ENCODE results near the gene MBOAT1.

MBOAT1 gene

GRCh38 chr6:20110478-20110877 lies 101.8 kb downstream of the MBOAT1 start:
- Histone ChIP-seq H3K36me3 (ENCODE audit: insufficient read depth, low read length) (no peaks in the 10 kb centered on the region), H3K4me2 (ENCODE audit: low read length) (no peak overlapping the region), H3K27me3 (ENCODE audit: control insufficient read depth, insufficient read depth, low read length) (no peaks in the 10 kb centered on the region), H3K9ac (ENCODE audit: low read depth, low read length) (no peak overlapping the region), H3K9me3 (replicated peaks; ENCODE audit: low read length) (no peaks in the 10 kb centered on the region), H3K4me1 (ENCODE audit: control insufficient read depth, insufficient read depth, low read length) (no peaks in the 10 kb centered on the region), H3K4me3 (ENCODE audit: low read length) (no peak overlapping the region)

- Histone ChIP-seq H3K4me1 (ENCODE audit: control insufficient read depth, insufficient read depth, low read length) (no peaks in the 10 kb centered on the region), H3K4me2 (ENCODE audit: low read length) (no peak overlapping the region), H3K9me3 (replicated peaks; ENCODE audit: low read length) (no peaks in the 10 kb centered on the region), H3K36me3 (ENCODE audit: insufficient read depth, low read length) (no peaks in the 10 kb centered on the region), H3K4me3 (ENCODE audit: low read length) (no peak overlapping the region), H3K27me3 (ENCODE audit: control insufficient read depth, insufficient read depth, low read length) (no peaks in the 10 kb centered on the region), H3K9ac (ENCODE audit: low read depth, low read length) (no peak overlapping the region)
Measured at GRCh38 chr6:20109526-20109925, 102.7 kb downstream of the MBOAT1 start.

- no peaks in the 10 kb centered on the region for H3K36me3 ChIP-seq (ENCODE audit: insufficient read depth, low read length)
- no peaks in the 10 kb centered on the region for H3K9me3 ChIP-seq (replicated peaks; ENCODE audit: low read length)
- no peaks in the 10 kb centered on the region for H3K27me3 ChIP-seq (ENCODE audit: control insufficient read depth, insufficient read depth, low read length)
- no peaks in the 10 kb centered on the region for H3K4me1 ChIP-seq (ENCODE audit: control insufficient read depth, insufficient read depth, low read length)
- H3K9ac ChIP-seq (ENCODE audit: low read depth, low read length): no peak overlapping the region
- H3K4me3 ChIP-seq (ENCODE audit: low read length): no peak overlapping the region
- H3K4me2 ChIP-seq (ENCODE audit: low read length): no peak overlapping the region
Measured at GRCh38 chr6:20105838-20106237, 106.4 kb downstream of the MBOAT1 start.

- no peak overlapping the region for H3K9ac ChIP-seq (ENCODE audit: low read depth, low read length)
- H3K4me1 ChIP-seq (ENCODE audit: control insufficient read depth, insufficient read depth, low read length): no peaks in the 10 kb centered on the region
- no peaks in the 10 kb centered on the region for H3K36me3 ChIP-seq (ENCODE audit: insufficient read depth, low read length)
- H3K9me3 ChIP-seq (replicated peaks; ENCODE audit: low read length): no peaks in the 10 kb centered on the region
- no peaks in the 10 kb centered on the region for H3K27me3 ChIP-seq (ENCODE audit: control insufficient read depth, insufficient read depth, low read length)
- H3K4me2 ChIP-seq (ENCODE audit: low read length): no peak overlapping the region
- H3K4me3 ChIP-seq (ENCODE audit: low read length): no peak overlapping the region
Measured at GRCh38 chr6:20104696-20105095, 107.6 kb downstream of the MBOAT1 start.

GRCh38 chr6:20102397-20103073 lies 109.7 kb downstream of the MBOAT1 start:
- no peaks in the 10 kb centered on the region for H3K27me3 ChIP-seq (ENCODE audit: control insufficient read depth, insufficient read depth, low read length)
- H3K4me1 ChIP-seq (ENCODE audit: control insufficient read depth, insufficient read depth, low read length): no peaks in the 10 kb centered on the region
- H3K36me3 ChIP-seq (ENCODE audit: insufficient read depth, low read length): no peaks in the 10 kb centered on the region
- no peak overlapping the region for H3K4me3 ChIP-seq (ENCODE audit: low read length)
- no peak overlapping the region for H3K9ac ChIP-seq (ENCODE audit: low read depth, low read length)
- no peak overlapping the region for H3K4me2 ChIP-seq (ENCODE audit: low read length)
- no peaks in the 10 kb centered on the region for H3K9me3 ChIP-seq (replicated peaks; ENCODE audit: low read length)

- H3K9ac ChIP-seq (ENCODE audit: low read depth, low read length): no peak overlapping the region
- no peaks in the 10 kb centered on the region for H3K27me3 ChIP-seq (ENCODE audit: control insufficient read depth, insufficient read depth, low read length)
- no peak overlapping the region for H3K4me3 ChIP-seq (ENCODE audit: low read length)
- H3K4me1 ChIP-seq (ENCODE audit: control insufficient read depth, insufficient read depth, low read length): no peaks in the 10 kb centered on the region
- no peak overlapping the region for H3K4me2 ChIP-seq (ENCODE audit: low read length)
- H3K9me3 ChIP-seq (replicated peaks; ENCODE audit: low read length): no peaks in the 10 kb centered on the region
- no peaks in the 10 kb centered on the region for H3K36me3 ChIP-seq (ENCODE audit: insufficient read depth, low read length)
Measured at GRCh38 chr6:20099156-20099555, 113.1 kb downstream of the MBOAT1 start.

GRCh38 chr6:20098267-20098876 lies 113.9 kb downstream of the MBOAT1 start:
- Histone ChIP-seq H3K4me2 (ENCODE audit: low read length) (no peak overlapping the region), H3K9ac (ENCODE audit: low read depth, low read length) (no peak overlapping the region)

GRCh38 chr6:20096536-20096935 lies 115.7 kb downstream of the MBOAT1 start:
- no peaks in the 10 kb centered on the region for H3K27me3 ChIP-seq (ENCODE audit: control insufficient read depth, insufficient read depth, low read length)
- H3K4me2 ChIP-seq (ENCODE audit: low read length): no peak overlapping the region
- H3K36me3 ChIP-seq (ENCODE audit: insufficient read depth, low read length): no peaks in the 10 kb centered on the region
- no peaks in the 10 kb centered on the region for H3K9me3 ChIP-seq (replicated peaks; ENCODE audit: low read length)
- no peaks in the 10 kb centered on the region for H3K4me1 ChIP-seq (ENCODE audit: control insufficient read depth, insufficient read depth, low read length)
- H3K9ac ChIP-seq (ENCODE audit: low read depth, low read length): no peak overlapping the region
- H3K4me3 ChIP-seq (ENCODE audit: low read length): no peak overlapping the region

More at GRCh38 chr6:20098267-20098876, 113.9 kb downstream of the MBOAT1 start:
- no peaks in the 10 kb centered on the region for H3K4me1 ChIP-seq (ENCODE audit: control insufficient read depth, insufficient read depth, low read length)
- no peaks in the 10 kb centered on the region for H3K9me3 ChIP-seq (replicated peaks; ENCODE audit: low read length)
- H3K4me3 ChIP-seq (ENCODE audit: low read length): no peak overlapping the region
- H3K27me3 ChIP-seq (ENCODE audit: control insufficient read depth, insufficient read depth, low read length): no peaks in the 10 kb centered on the region
- no peaks in the 10 kb centered on the region for H3K36me3 ChIP-seq (ENCODE audit: insufficient read depth, low read length)

- Histone ChIP-seq H3K9ac (ENCODE audit: low read depth, low read length) (no peak overlapping the region), H3K4me3 (ENCODE audit: low read length) (no peak overlapping the region), H3K4me2 (ENCODE audit: low read length) (no peak overlapping the region), H3K9me3 (replicated peaks; ENCODE audit: low read length) (no peaks in the 10 kb centered on the region), H3K36me3 (ENCODE audit: insufficient read depth, low read length) (no peaks in the 10 kb centered on the region), H3K27me3 (ENCODE audit: control insufficient read depth, insufficient read depth, low read length) (no peaks in the 10 kb centered on the region), H3K4me1 (ENCODE audit: control insufficient read depth, insufficient read depth, low read length) (no peaks in the 10 kb centered on the region)
Measured at GRCh38 chr6:20095436-20095835, 116.8 kb downstream of the MBOAT1 start.

GRCh38 chr6:20092071-20092566 lies 120.2 kb downstream of the MBOAT1 start:
- no peak overlapping the region for H3K4me2 ChIP-seq (ENCODE audit: low read length)
- no peaks in the 10 kb centered on the region for H3K27me3 ChIP-seq (ENCODE audit: control insufficient read depth, insufficient read depth, low read length)
- H3K4me3 ChIP-seq (ENCODE audit: low read length): no peak overlapping the region
- H3K9ac ChIP-seq (ENCODE audit: low read depth, low read length): no peak overlapping the region
- no peaks in the 10 kb centered on the region for H3K36me3 ChIP-seq (ENCODE audit: insufficient read depth, low read length)
- no peaks in the 10 kb centered on the region for H3K9me3 ChIP-seq (replicated peaks; ENCODE audit: low read length)
- H3K4me1 ChIP-seq (ENCODE audit: control insufficient read depth, insufficient read depth, low read length): no peaks in the 10 kb centered on the region

- no peaks in the 10 kb centered on the region for H3K36me3 ChIP-seq (ENCODE audit: insufficient read depth, low read length)
- no peak overlapping the region for H3K4me3 ChIP-seq (ENCODE audit: low read length)
- no peaks in the 10 kb centered on the region for H3K4me1 ChIP-seq (ENCODE audit: control insufficient read depth, insufficient read depth, low read length)
- no peak overlapping the region for H3K9ac ChIP-seq (ENCODE audit: low read depth, low read length)
- no peaks in the 10 kb centered on the region for H3K9me3 ChIP-seq (replicated peaks; ENCODE audit: low read length)
- no peaks in the 10 kb centered on the region for H3K27me3 ChIP-seq (ENCODE audit: control insufficient read depth, insufficient read depth, low read length)
- H3K4me2 ChIP-seq (ENCODE audit: low read length): no peak overlapping the region
Measured at GRCh38 chr6:20086992-20087391, 125.3 kb downstream of the MBOAT1 start.

- H3K4me3 ChIP-seq (ENCODE audit: low read length): no peak overlapping the region
- H3K9me3 ChIP-seq (replicated peaks; ENCODE audit: low read length): no peaks in the 10 kb centered on the region
- H3K4me2 ChIP-seq (ENCODE audit: low read length): no peak overlapping the region
- no peaks in the 10 kb centered on the region for H3K27me3 ChIP-seq (ENCODE audit: control insufficient read depth, insufficient read depth, low read length)
- no peaks in the 10 kb centered on the region for H3K36me3 ChIP-seq (ENCODE audit: insufficient read depth, low read length)
- no peaks in the 10 kb centered on the region for H3K4me1 ChIP-seq (ENCODE audit: control insufficient read depth, insufficient read depth, low read length)
- no peak overlapping the region for H3K9ac ChIP-seq (ENCODE audit: low read depth, low read length)
Measured at GRCh38 chr6:20085817-20086216, 126.5 kb downstream of the MBOAT1 start.
